Muscle of back (tissue), 11 donors: ENCODE results near the gene NHERF1. TPM values are rescaled to one million over a fixed set of nuclear protein-coding genes. Genes with fewer than 3 reads are reported as not detected.

Experiments
- DNase-seq, 3 donors: peaks; one replicate each; pipeline versions ENCODE4 v3.0.0 to v3.0.0-alpha.2; 2013
- polyA plus RNA-seq, 10 donors: library from polyadenylated mRNA; unstranded; fragments of 120-200 nt; gene quantifications; one replicate each; pipeline ENCODE4 v1.2.1, GENCODE V29; 2013; ENCODE audit not compliant: insufficient read length in 10 of 10

The NHERF1 gene
- polyA plus RNA-seq, 10 donors: 4.9 to 13.4 (median 8.9) TPM

- no peak for DNase-seq
Measured at GRCh38 chr17:74768069-74768762, 19.8 kb downstream of the NHERF1 start.

- DNase-seq: no peak
Measured at GRCh38 chr17:74768763-74769114, 20.3 kb downstream of the NHERF1 start.

- DNase-seq: no peak
Measured at GRCh38 chr17:74769266-74769855, 20.9 kb downstream of the NHERF1 start.

GRCh38 chr17:74769856-74770497 lies 21.5 kb downstream of the NHERF1 start:
- no peak for DNase-seq

- peak in 1 of 3 donors; percentile 43 for DNase-seq
Measured at GRCh38 chr17:74770498-74771318, 22.3 kb downstream of the NHERF1 start.

- no peak for DNase-seq
Measured at GRCh38 chr17:74771319-74771914, 23.0 kb downstream of the NHERF1 start.

- no peak for DNase-seq
Measured at GRCh38 chr17:74772053-74772452, 23.6 kb downstream of the NHERF1 start.

GRCh38 chr17:74773414-74773813 lies 25.0 kb downstream of the NHERF1 start:
- no peak for DNase-seq

- no peak for DNase-seq
Measured at GRCh38 chr17:74773871-74774286, 25.5 kb downstream of the NHERF1 start.

GRCh38 chr17:74775409-74776043 lies 27.1 kb downstream of the NHERF1 start:
- no peak for DNase-seq

GRCh38 chr17:74776044-74776962 lies 27.9 kb downstream of the NHERF1 start, which contains the start of gene NAT9:
TSS of gene NAT9 (minus strand) at chr17:74776345. CDS start at chr17:74775698, 647 bp downstream.
- DNase-seq: peak; percentile 95 to 99 (median 98)

GRCh38 chr17:74776990-74777389 lies 28.6 kb downstream of the NHERF1 start:
- no peak for DNase-seq

GRCh38 chr17:74777901-74778515 lies 29.6 kb downstream of the NHERF1 start:
- no peak for DNase-seq

GRCh38 chr17:74778960-74779359 lies 30.5 kb downstream of the NHERF1 start:
- DNase-seq: no peak

- no peak for DNase-seq
Measured at GRCh38 chr17:74779501-74779900, 31.1 kb downstream of the NHERF1 start.

- DNase-seq: peak in 2 of 3 donors; percentile 39 to 55
Measured at GRCh38 chr17:74779948-74780400, 31.5 kb downstream of the NHERF1 start.

- no peak for DNase-seq
Measured at GRCh38 chr17:74780443-74781238, 32.2 kb downstream of the NHERF1 start.

- DNase-seq: no peak
Measured at GRCh38 chr17:74782571-74782970, 34.1 kb downstream of the NHERF1 start.
